A673 (cell line): ENCODE data around the gene TRPC4.

Experiments
- CTCF ChIP-seq: fragments of 300-800, 200-600 bp; sonication (generic); conservative IDR thresholded peaks from 2 replicates; pipeline ENCODE4 v1.5.1; 2017; ENCODE audit warnings: low read depth, mild to moderate bottlenecking, antibody characterized with exemption, low read length, moderate library complexity, mixed read lengths
- EZH2 ChIP-seq: fragments of 200-600 bp; sonication (generic); IDR thresholded peaks from 2 replicates; pipeline ENCODE4 v1.6.1; 2017; ENCODE audit warnings: borderline replicate concordance, low read depth, mild to moderate bottlenecking, mixed read lengths, antibody characterized with exemption, low read length; ENCODE audit not compliant: poor library complexity, severe bottlenecking

GRCh38 chr13:37769545-37769944 lies 100.0 kb downstream of the TRPC4 start:
- TF ChIP-seq CTCF = no peak
- TF ChIP-seq EZH2 = no peak
